GM23338 (cell line): Measurements from ENCODE around the gene ARHGAP42. TPM values are rescaled to one million over a fixed set of nuclear protein-coding genes. Genes with fewer than 3 reads are reported as not detected.

Source experiments
- ATAC-seq: fragments of 200-7000 bp; cut with Tn5 transposase; 3 replicates; pipeline ENCODE4 v1.9.1; 2020
- DNase-seq: peaks from one replicate; pipeline ENCODE4 v3.0.0-alpha.2; 2015; ENCODE audit warnings: low spot score
- H2AFZ ChIP-seq: fragments of 200-600 bp; sonication (generic); 2 replicates; pipeline ENCODE4 v1.8.0; 2016; ENCODE audit warnings: antibody characterized with exemption, mild to moderate bottlenecking, moderate library complexity
- H3F3A ChIP-seq: fragments of 200-600 bp; sonication (generic); replicated peaks from 2 replicates; pipeline ENCODE4 v1.8.0; 2017; ENCODE audit warnings: antibody characterized with exemption, mixed run types, low read depth
- H3K27ac ChIP-seq: fragments of 200-600 bp; sonication (generic); 2 replicates; pipeline ENCODE4 v1.6.1; 2016; ENCODE audit warnings: low read depth
- H3K27me3 ChIP-seq: fragments of 200-600 bp; sonication (generic); 2 replicates; pipeline ENCODE4 v1.8.0; 2016; ENCODE audit warnings: mild to moderate bottlenecking, mixed run types, moderate library complexity; ENCODE audit not compliant: insufficient read depth
- H3K36me3 ChIP-seq: fragments of 200-600 bp; sonication (generic); 2 replicates; pipeline ENCODE4 v1.8.0; 2016; ENCODE audit warnings: mild to moderate bottlenecking; ENCODE audit not compliant: insufficient read depth
- H3K4me1 ChIP-seq: fragments of 200-600 bp; sonication (generic); 2 replicates; pipeline ENCODE4 v1.8.0; 2016; ENCODE audit warnings: mild to moderate bottlenecking, moderate library complexity; ENCODE audit not compliant: insufficient read depth
- H3K4me2 ChIP-seq: fragments of 200-600 bp; sonication (generic); 2 replicates; pipeline ENCODE4 v1.7.1; 2017; ENCODE audit warnings: mixed run types
- H3K4me3 ChIP-seq: fragments of 200-600 bp; sonication (generic); 2 replicates; pipeline ENCODE4 v1.6.1; 2016; ENCODE audit warnings: mixed run types
- H3K79me2 ChIP-seq: fragments of 200-600 bp; sonication (generic); replicated peaks from 2 replicates; pipeline ENCODE4 v1.8.0; 2017; ENCODE audit warnings: mild to moderate bottlenecking; ENCODE audit not compliant: insufficient read depth
- H3K9me2 ChIP-seq: fragments of 200-600 bp; sonication (generic); 2 replicates; pipeline ENCODE4 v1.8.0; 2017; ENCODE audit not compliant: insufficient read depth
- H4K20me1 ChIP-seq: fragments of 200-600 bp; sonication (generic); replicated peaks from 2 replicates; pipeline ENCODE4 v1.8.0; 2017; ENCODE audit warnings: mild to moderate bottlenecking; ENCODE audit not compliant: insufficient read depth
- H3K27ac Mint-ChIP-seq: 2 replicates; pipeline ENCODE4 v1.8.0; 2020; ENCODE audit warnings: inconsistent platforms, mild to moderate bottlenecking, moderate library complexity, mixed read lengths
- H3K27me3 Mint-ChIP-seq: 3 replicates; pipeline ENCODE4 v1.8.0; 2022; ENCODE audit warnings: low read depth, mild to moderate bottlenecking, moderate library complexity, mixed read lengths, inconsistent platforms; ENCODE audit not compliant: insufficient read depth, poor library complexity
- H3K36me3 Mint-ChIP-seq: 3 replicates; pipeline ENCODE4 v1.8.0; 2021; ENCODE audit warnings: low read depth, mild to moderate bottlenecking, inconsistent platforms, moderate library complexity, mixed read lengths
- H3K4me1 Mint-ChIP-seq: 3 replicates; pipeline ENCODE4 v1.8.0; 2020; ENCODE audit warnings: mild to moderate bottlenecking, inconsistent platforms, mixed read lengths
- H3K4me3 Mint-ChIP-seq: 3 replicates; pipeline ENCODE4 v1.8.0; 2021; ENCODE audit warnings: moderate library complexity, mild to moderate bottlenecking, inconsistent platforms, mixed read lengths
- H3K9me3 Mint-ChIP-seq: 3 replicates; pipeline ENCODE4 v1.8.0; 2020; ENCODE audit warnings: moderate library complexity, mild to moderate bottlenecking, inconsistent platforms, mixed read lengths
- CREB1 ChIP-seq: fragments of 250-450 bp; sonication (Bioruptor Pico); IDR thresholded peaks from 2 replicates; pipeline ENCODE4 v1.5.0; 2020; ENCODE audit warnings: low read depth, mild to moderate bottlenecking, moderate library complexity
- ETS1 ChIP-seq: IDR thresholded peaks from 2 replicates; pipeline ENCODE4 v1.6.1; 2016; ENCODE audit warnings: antibody characterized with exemption
- EZH2 ChIP-seq: fragments of 200-600 bp; sonication (generic); IDR thresholded peaks from one replicate; pipeline ENCODE4 v1.8.0; 2017; ENCODE audit warnings: antibody characterized with exemption, mild to moderate bottlenecking, low read depth; ENCODE audit not compliant: unreplicated experiment
- EZH2phosphoT487 ChIP-seq: fragments of 200-600 bp; sonication (generic); IDR thresholded peaks from one replicate; pipeline ENCODE4 v1.8.1; 2018; ENCODE audit warnings: antibody characterized with exemption; ENCODE audit not compliant: unreplicated experiment
- JUNB ChIP-seq: IDR thresholded peaks from one replicate; pipeline ENCODE4 v1.6.1; 2016; ENCODE audit warnings: antibody characterized with exemption; ENCODE audit not compliant: unreplicated experiment
- NANOG ChIP-seq: IDR thresholded peaks from 2 replicates; pipeline ENCODE4 v1.6.1; 2016; ENCODE audit warnings: antibody characterized with exemption, borderline replicate concordance
- REST ChIP-seq: IDR thresholded peaks from one replicate; pipeline ENCODE4 v1.6.1; 2018; ENCODE audit warnings: antibody characterized with exemption; ENCODE audit not compliant: unreplicated experiment
- STAT1 ChIP-seq: IDR thresholded peaks from one replicate; pipeline ENCODE4 v1.6.1; 2016; ENCODE audit warnings: antibody characterized with exemption; ENCODE audit not compliant: unreplicated experiment
- ZNF114 ChIP-seq: fragments of 250-450 bp; sonication (Bioruptor Pico); IDR thresholded peaks from 2 replicates; pipeline ENCODE4 v1.5.0; 2020; ENCODE audit warnings: mild to moderate bottlenecking, moderate library complexity
- ZNF331 ChIP-seq: fragments of 250-450 bp; sonication (Bioruptor Pico); IDR thresholded peaks from 2 replicates; pipeline ENCODE4 v1.5.0; 2020; ENCODE audit warnings: low read depth, mild to moderate bottlenecking, moderate library complexity
- ZNF462 ChIP-seq: fragments of 250-450 bp; sonication (Bioruptor Pico); IDR thresholded peaks from 2 replicates; pipeline ENCODE4 v1.5.0; 2020; ENCODE audit warnings: mild to moderate bottlenecking, moderate library complexity
- polyA plus RNA-seq: library from polyadenylated mRNA; unstranded; fragments of >200 nt; fragmentation: Nextera tagmentation; extraction: Ambion mirVana; gene quantifications from 2 replicates; pipeline ENCODE4 v1.2.1, GENCODE V29; 2016
- total RNA-seq: library from RNA; depleted of rRNA; stranded (reverse); fragments of >200 nt; shearing (Covaris generic); gene quantifications from 2 replicates; pipeline ENCODE4 v1.2.3, GENCODE V29; 2014
- TF ChIP-seq, protein P1 (sequence below), 2 experiments: fragments of 200-600 bp in 1 of 2; sonication (generic) in 1 of 2; conservative IDR thresholded peaks; 2 replicates each; pipeline versions ENCODE4 v1.5.1 to v1.6.1; 2016 to 2017; ENCODE audit warnings: antibody characterized with exemption in 2 of 2, low read depth in 2 of 2, mild to moderate bottlenecking in 2 of 2, moderate library complexity in 1 of 2

The ARHGAP42 gene
- total and polyA plus RNA-seq, 2 experiments from 2014 or later = 23.7 to 35.7 TPM

DNA sequence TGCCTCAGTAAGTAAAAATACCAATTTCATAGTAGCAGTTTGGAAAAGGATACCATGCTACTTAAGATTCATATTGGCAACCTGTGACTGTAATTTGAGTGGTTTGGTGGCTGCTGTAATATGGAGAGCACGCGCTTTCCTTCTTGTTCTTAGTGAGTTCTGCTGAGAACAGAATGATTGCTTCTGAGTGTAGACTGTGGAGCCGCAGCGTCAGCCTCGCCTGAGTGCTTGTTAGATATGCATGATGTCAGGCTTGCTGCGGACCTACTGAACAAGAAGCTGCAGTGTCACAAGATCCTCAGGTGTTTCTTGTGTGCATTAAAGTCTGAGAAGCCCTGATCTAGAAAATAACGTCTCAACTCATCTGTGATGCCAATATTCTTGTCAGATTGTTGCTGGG, 143.2 kb downstream of the ARHGAP42 start:
- Histone ChIP-seq H3K9me2 (no peaks in the 10 kb centered on the region), H3K4me2 (no peak overlapping the region), H3F3A (no peaks in the 10 kb centered on the region), H3K79me2 (peaks cover 9% of the 10 kb centered on the region), H3K36me3 (no peaks in the 10 kb centered on the region), H3K27me3 (no peaks in the 10 kb centered on the region), H4K20me1 (no peaks in the 10 kb centered on the region), H3K4me3 (no peak overlapping the region), H2AFZ (no peak overlapping the region), H3K27ac (no peak overlapping the region), H3K4me1 (peaks cover 16% of the 10 kb centered on the region)
- TF ChIP-seq EZH2phosphoT487 (no peak), EZH2 (no peak), REST (no peak), ZNF462 (CRISPR knock-in tag) (no peak), ZNF114 (CRISPR knock-in tag) (no peak), ETS1 (no peak), CREB1 (CRISPR knock-in tag) (no peak), ZNF331 (CRISPR knock-in tag) (no peak), STAT1 (no peak), JUNB (no peak), NANOG (no peak)
- TF ChIP-seq, protein P1, sequence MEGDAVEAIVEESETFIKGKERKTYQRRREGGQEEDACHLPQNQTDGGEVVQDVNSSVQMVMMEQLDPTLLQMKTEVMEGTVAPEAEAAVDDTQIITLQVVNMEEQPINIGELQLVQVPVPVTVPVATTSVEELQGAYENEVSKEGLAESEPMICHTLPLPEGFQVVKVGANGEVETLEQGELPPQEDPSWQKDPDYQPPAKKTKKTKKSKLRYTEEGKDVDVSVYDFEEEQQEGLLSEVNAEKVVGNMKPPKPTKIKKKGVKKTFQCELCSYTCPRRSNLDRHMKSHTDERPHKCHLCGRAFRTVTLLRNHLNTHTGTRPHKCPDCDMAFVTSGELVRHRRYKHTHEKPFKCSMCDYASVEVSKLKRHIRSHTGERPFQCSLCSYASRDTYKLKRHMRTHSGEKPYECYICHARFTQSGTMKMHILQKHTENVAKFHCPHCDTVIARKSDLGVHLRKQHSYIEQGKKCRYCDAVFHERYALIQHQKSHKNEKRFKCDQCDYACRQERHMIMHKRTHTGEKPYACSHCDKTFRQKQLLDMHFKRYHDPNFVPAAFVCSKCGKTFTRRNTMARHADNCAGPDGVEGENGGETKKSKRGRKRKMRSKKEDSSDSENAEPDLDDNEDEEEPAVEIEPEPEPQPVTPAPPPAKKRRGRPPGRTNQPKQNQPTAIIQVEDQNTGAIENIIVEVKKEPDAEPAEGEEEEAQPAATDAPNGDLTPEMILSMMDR (conservative IDR thresholded peaks at IDR 0.05; ENCODE audit: low read depth in 2 of 2) = no peak
- Mint-ChIP-seq H3K27me3 (no peaks in the 10 kb centered on the region), H3K9me3 (no peaks in the 10 kb centered on the region), H3K36me3 (no peaks in the 10 kb centered on the region), H3K4me3 (no peak overlapping the region), H3K4me1 (peaks cover 40% of the 10 kb centered on the region), H3K27ac (no peak overlapping the region)
- no peak for DNase-seq
- ATAC-seq = no peak
